Measurements from ENCODE around the gene RLBP1.

GRCh38 chr15:89198196-89198595 is 23.2 kb downstream of the RLBP1 start:
- TF ChIP-seq GATA2 (IDR thresholded peaks at IDR 0.05; ENCODE audit: low read depth, low read length) (no peak), GATA3 (IDR thresholded peaks at IDR 0.05; ENCODE audit: low read depth, low read length) (no peak)
